ENCODE results near the gene FAM234A.

DNA sequence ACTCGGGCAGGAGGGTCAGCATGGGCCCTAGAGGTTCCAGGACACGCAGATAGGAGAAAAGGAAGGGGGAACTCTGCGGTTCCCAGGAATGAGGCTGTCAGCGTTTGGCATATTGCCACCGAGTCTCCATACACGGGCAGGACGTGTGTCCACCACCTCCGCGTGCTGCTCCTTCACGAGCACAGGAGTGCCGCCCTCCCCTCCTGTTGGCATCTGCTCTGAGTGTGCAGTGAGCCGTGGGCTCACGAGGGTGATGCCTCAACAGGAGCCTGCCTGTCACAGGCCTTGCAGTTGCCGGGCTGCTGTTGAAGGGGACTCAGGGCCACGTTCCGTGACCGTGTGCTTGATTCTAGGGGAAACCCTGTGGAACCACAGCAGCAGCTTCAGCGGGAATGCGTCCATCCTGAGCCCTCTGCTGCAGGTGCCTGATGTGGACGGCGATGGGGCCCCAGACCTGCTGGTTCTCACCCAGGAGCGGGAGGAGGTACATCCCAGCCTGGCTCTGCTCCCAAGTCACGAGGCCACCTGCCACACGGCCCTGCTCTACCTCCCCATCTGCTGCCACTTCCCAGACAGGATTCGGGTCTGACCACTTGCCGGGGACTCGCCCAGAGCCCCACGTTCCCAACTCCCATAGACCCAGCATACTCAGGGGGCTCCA, 26.5 kb downstream of the FAM234A start:
- TF ChIP-seq CTCF (conservative IDR thresholded peaks at IDR 0.05 in 1 of 2, IDR thresholded peaks at IDR 0.05 in 1 of 2; ENCODE audit: extremely low read depth in 1 of 2, insufficient read depth in 1 of 2, low read depth in 1 of 2, low read length in 2 of 2) (no peak), EZH2 (IDR thresholded peaks at IDR 0.05; ENCODE audit: borderline replicate concordance, low read length) (no peak)
